Epidermal melanocyte (primary cell): ENCODE data around the gene TRAM2.
"Not testable (repeated sequence)": the region's sequence is repeated elsewhere in the genome, so short reads cannot be mapped to it uniquely, and the experiment has no call there.

ENCODE experiments used
- DNase-seq: peaks from one replicate; pipeline ENCODE4 v3.0.0; 2011; ENCODE audit warnings: low spot score; ENCODE audit not compliant: insufficient read length

TRAM2 gene

GRCh38 chr6:52494298-52495072 is 82.4 kb downstream of the TRAM2 start:
- DNase-seq, result no peak

DNA sequence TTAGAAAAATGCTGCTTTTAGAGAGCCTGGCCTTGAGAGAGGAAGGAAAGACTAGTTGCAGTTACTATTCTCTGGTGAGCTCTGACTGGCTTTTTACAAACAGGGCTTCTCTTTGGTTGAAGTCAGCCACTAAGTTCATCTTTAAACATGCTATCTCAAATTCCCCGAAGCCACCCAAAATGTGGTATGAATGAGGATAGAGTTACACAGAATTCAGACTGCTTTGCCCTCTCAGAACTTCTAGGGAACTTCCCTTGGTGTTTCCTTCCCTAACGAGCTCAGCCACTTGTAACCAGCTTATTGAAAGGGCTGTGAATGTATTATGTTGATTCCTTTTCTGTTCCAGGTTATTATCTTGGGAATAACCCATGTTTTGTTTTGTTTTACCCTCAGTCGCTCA is 83.2 kb downstream of the TRAM2 start:
- DNase-seq, result no peak

GRCh38 chr6:52491203-52492069 is 85.4 kb downstream of the TRAM2 start:
- DNase-seq, result no peak

DNA sequence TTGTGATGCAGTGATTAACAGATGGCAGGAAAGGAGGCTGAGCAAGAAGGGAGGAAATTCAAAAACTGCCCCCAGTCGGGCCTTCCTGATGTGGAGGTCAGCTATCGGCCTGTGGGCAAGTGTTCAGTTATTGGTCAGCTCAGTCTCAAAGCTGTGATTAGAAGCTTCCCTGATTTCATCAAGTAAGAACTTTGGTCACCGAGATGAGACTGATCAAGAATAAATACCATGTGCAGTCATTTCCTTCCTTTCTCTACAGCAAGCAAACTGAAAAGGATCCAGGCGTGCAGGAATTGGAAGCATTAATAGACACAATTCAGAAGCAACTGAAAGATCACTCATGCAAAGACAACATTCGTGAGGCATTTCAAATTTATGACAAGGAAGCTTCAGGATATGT is 87.0 kb downstream of the TRAM2 start:
- DNase-seq, result no peak

DNA sequence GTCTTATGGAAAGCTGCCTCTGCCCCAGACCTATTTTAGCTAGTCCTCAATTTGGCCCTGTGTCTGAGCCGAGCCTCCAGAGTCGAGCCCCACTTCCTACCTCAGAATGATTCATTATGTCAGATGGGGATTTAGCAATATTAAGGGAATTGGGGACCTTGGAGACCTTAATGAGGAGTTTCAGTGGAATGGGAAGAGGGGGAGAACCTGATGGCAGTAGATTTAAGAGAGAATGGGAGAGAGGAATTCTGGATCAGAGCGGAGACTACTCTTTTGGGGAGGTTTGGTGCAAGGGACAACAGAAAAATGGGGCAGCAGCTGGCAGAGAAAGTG is 93.2 kb downstream of the TRAM2 start:
- DNase-seq, result no peak

GRCh38 chr6:52482903-52483670 is 93.8 kb downstream of the TRAM2 start:
- no peak for DNase-seq

DNA sequence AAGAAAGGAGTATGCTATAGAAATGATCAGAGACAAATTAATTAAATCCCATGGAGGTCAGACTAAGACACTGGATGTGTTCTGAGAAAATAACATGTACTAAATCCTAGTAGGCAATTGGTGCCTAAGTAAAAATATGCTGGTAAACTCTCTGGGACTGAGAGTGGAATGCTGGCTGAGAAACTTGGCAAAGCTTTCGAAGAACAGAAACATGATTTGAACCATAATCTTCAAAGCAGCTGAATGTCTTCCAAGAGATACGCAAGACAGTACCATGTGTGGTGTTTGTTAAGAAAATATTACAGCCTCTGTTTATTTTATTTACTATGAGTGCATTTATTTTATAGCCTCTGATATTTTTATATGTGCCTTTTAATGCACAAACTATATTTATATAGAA is 101.6 kb downstream of the TRAM2 start:
- no peak for DNase-seq

GRCh38 chr6:52474173-52474572 is 102.7 kb downstream of the TRAM2 start:
- no peak for DNase-seq

DNA sequence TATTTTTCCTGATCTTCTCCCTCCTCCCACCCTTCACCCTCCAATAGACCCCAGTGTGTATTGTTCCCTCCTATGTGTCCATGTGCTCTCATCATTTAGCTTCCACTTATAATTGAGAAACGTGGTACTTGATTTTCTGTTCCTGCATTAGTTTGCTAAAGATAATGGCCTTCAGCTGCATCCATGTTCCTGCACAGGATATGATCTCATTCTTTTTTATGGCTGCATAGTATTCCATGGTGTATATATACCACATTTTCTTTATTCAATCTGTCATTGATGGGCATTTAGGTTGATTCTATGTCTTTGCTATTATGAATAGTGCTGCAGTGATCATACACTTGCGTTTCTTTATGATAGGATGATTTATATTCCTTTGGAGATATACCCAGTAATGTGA is 115.7 kb downstream of the TRAM2 start:
- not testable (repeated sequence) for DNase-seq

DNA sequence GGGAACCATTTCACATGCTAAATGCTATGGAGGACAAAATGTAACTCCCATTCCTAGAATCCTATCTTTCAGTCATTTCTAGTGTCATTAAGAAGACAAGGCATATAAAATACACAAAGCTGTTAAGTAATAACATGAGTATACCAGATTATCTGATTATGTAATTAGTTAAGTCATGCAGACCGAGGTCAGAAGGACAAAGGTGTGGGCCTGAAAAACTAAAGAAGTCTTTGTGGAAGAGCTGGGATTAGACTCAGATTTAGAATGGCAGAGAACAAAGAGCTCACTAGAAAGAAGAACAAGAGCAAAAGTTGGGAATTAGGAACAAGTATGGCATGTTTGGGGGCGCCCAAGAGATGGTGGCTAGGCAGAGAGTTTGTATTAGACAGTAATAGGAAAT is 119.8 kb downstream of the TRAM2 start:
- no peak for DNase-seq

- no peak for DNase-seq
Measured at GRCh38 chr6:52454556-52454955, 122.3 kb downstream of the TRAM2 start.
